H9 (cell line): ENCODE measurements around the gene RC3H1. TPM values are rescaled to one million over a fixed set of nuclear protein-coding genes. Genes with fewer than 3 reads are reported as not detected.
"Not testable (repeated sequence)": the region's sequence is repeated elsewhere in the genome, so short reads cannot be mapped to it uniquely, and the experiment has no call there.

Experiments
- DNase-seq: peaks from one replicate; pipeline ENCODE4 v3.0.0-alpha.2; 2017
- H2AFZ ChIP-seq: one replicate; pipeline ENCODE4 v1.6.1; 2013; ENCODE audit warnings: mild to moderate bottlenecking, low read length, control low read depth, moderate library complexity
- H2AK5ac ChIP-seq: 2 replicates; pipeline ENCODE4 v1.6.1; 2013; ENCODE audit warnings: low read length, control low read depth, mixed read lengths; ENCODE audit not compliant: insufficient read length
- H2BK120ac ChIP-seq: one replicate; pipeline ENCODE4 v1.6.1; 2013; ENCODE audit warnings: low read depth, mild to moderate bottlenecking, low read length, control low read depth, inconsistent platforms; ENCODE audit not compliant: poor library complexity, severe bottlenecking
- H2BK12ac ChIP-seq: 2 replicates; pipeline ENCODE4 v1.6.1; 2013; ENCODE audit warnings: low read length, control low read depth, mixed read lengths, low read depth; ENCODE audit not compliant: insufficient read length
- H2BK15ac ChIP-seq: 2 replicates; pipeline ENCODE4 v1.6.1; 2013; ENCODE audit warnings: low read depth, low read length, control low read depth
- H2BK20ac ChIP-seq: one replicate; pipeline ENCODE4 v1.6.1; 2013; ENCODE audit warnings: low read depth, mild to moderate bottlenecking, low read length, control low read depth, inconsistent platforms; ENCODE audit not compliant: poor library complexity, severe bottlenecking
- H2BK5ac ChIP-seq: 2 replicates; pipeline ENCODE4 v1.6.1; 2013; ENCODE audit warnings: low read length, control low read depth, mixed read lengths; ENCODE audit not compliant: insufficient read length
- H3K14ac ChIP-seq: 2 replicates; pipeline ENCODE4 v1.6.1; 2013; ENCODE audit warnings: low read length, control low read depth; ENCODE audit not compliant: insufficient read depth
- H3K18ac ChIP-seq: 2 replicates; pipeline ENCODE4 v1.6.1; 2013; ENCODE audit warnings: low read depth, mild to moderate bottlenecking, mixed read lengths, low read length, control low read depth; ENCODE audit not compliant: insufficient read length
- H3K23ac ChIP-seq: 2 replicates; pipeline ENCODE4 v1.6.1; 2013; ENCODE audit warnings: low read length, control low read depth, mixed read lengths, low read depth; ENCODE audit not compliant: insufficient read length
- H3K23me2 ChIP-seq: 2 replicates; pipeline ENCODE4 v1.6.1; 2013; ENCODE audit warnings: low read depth, mild to moderate bottlenecking, mixed read lengths, low read length, control low read depth; ENCODE audit not compliant: insufficient read length, poor library complexity, severe bottlenecking
- H3K27ac ChIP-seq: 2 replicates; pipeline ENCODE4 v1.5.1; 2013; ENCODE audit warnings: low read length, control low read depth, mixed read lengths, low read depth; ENCODE audit not compliant: insufficient read length
- H3K27me3 ChIP-seq: 2 replicates; pipeline ENCODE4 v1.6.1; 2013; ENCODE audit warnings: low read length, control low read depth, inconsistent platforms; ENCODE audit not compliant: insufficient read depth
- H3K4ac ChIP-seq: 2 replicates; pipeline ENCODE4 v1.6.1; 2013; ENCODE audit warnings: low read depth, mild to moderate bottlenecking, control low read depth, inconsistent platforms, low read length, moderate library complexity
- H3K4me1 ChIP-seq: 2 replicates; pipeline ENCODE4 v1.6.1; 2013; ENCODE audit warnings: low read length, control low read depth, inconsistent platforms; ENCODE audit not compliant: insufficient read depth
- H3K4me2 ChIP-seq: 2 replicates; pipeline ENCODE4 v1.6.1; 2013; ENCODE audit warnings: low read length, control low read depth, mixed read lengths; ENCODE audit not compliant: insufficient read length, insufficient read depth
- H3K56ac ChIP-seq: 2 replicates; pipeline ENCODE4 v1.6.1; 2013; ENCODE audit warnings: low read depth, mild to moderate bottlenecking, mixed read lengths, low read length, control low read depth; ENCODE audit not compliant: insufficient read length
- H3K79me1 ChIP-seq: 2 replicates; pipeline ENCODE4 v1.6.1; 2013; ENCODE audit warnings: low read depth, mild to moderate bottlenecking, moderate library complexity, low read length, control low read depth, inconsistent platforms; ENCODE audit not compliant: insufficient read depth, poor library complexity, severe bottlenecking
- H3K79me2 ChIP-seq: 2 replicates; pipeline ENCODE4 v1.6.1; 2013; ENCODE audit warnings: low read length, control low read depth, inconsistent platforms; ENCODE audit not compliant: insufficient read depth
- H3K9ac ChIP-seq: 2 replicates; pipeline ENCODE4 v1.6.1; 2013; ENCODE audit warnings: low read length, control low read depth, mixed read lengths; ENCODE audit not compliant: insufficient read length; ENCODE audit errors: extremely low read depth
- H3K9me3 ChIP-seq: one replicate; pipeline ENCODE4 v1.6.1; 2013; ENCODE audit warnings: low read depth, low read length, inconsistent platforms; ENCODE audit not compliant: control insufficient read depth
- H3T11ph ChIP-seq: one replicate; pipeline ENCODE4 v1.6.1; 2013; ENCODE audit warnings: mild to moderate bottlenecking, low read length, control low read depth, inconsistent platforms
- H4K20me1 ChIP-seq: one replicate; pipeline ENCODE4 v1.6.1; 2013; ENCODE audit not compliant: control insufficient read depth, insufficient read length, insufficient read depth
- H4K5ac ChIP-seq: 2 replicates; pipeline ENCODE4 v1.6.1; 2013; ENCODE audit warnings: low read depth, mild to moderate bottlenecking, mixed read lengths, low read length, control low read depth; ENCODE audit not compliant: insufficient read length
- H4K8ac ChIP-seq: replicated peaks from 2 replicates; pipeline ENCODE4 v1.6.1; 2013; ENCODE audit warnings: low read length, control low read depth, mixed read lengths, low read depth; ENCODE audit not compliant: insufficient read length
- H4K91ac ChIP-seq: 2 replicates; pipeline ENCODE4 v1.6.1; 2013; ENCODE audit warnings: low read depth, mild to moderate bottlenecking, moderate library complexity, mixed read lengths, low read length, control low read depth; ENCODE audit not compliant: insufficient read length
- H3K27ac Mint-ChIP-seq, 3 experiments: 2 replicates in 2 of 3; 3 replicates in 1 of 3; pipeline ENCODE4 v1.8.0; 2020 to 2021; ENCODE audit warnings: mixed read lengths in 3 of 3, mild to moderate bottlenecking in 1 of 3, moderate library complexity in 1 of 3
- H3K27me3 Mint-ChIP-seq: 2 replicates; pipeline ENCODE4 v1.8.0; 2021; ENCODE audit warnings: low read depth, mild to moderate bottlenecking, moderate library complexity, mixed read lengths
- H3K36me3 Mint-ChIP-seq, 3 experiments: 2 replicates in 2 of 3; 3 replicates in 1 of 3; pipeline ENCODE4 v1.8.0; 2020 to 2021; ENCODE audit warnings: low read depth in 3 of 3, mixed read lengths in 3 of 3; ENCODE audit not compliant: insufficient read depth in 1 of 3
- H3K4me1 Mint-ChIP-seq, 2 experiments: 2 replicates each; pipeline ENCODE4 v1.8.0; 2020; ENCODE audit warnings: mixed read lengths in 2 of 2
- H3K4me3 Mint-ChIP-seq, 2 experiments: 2 replicates in 1 of 2; 3 replicates in 1 of 2; pipeline ENCODE4 v1.8.0; 2020 to 2021; ENCODE audit warnings: mild to moderate bottlenecking in 2 of 2, mixed read lengths in 2 of 2, moderate library complexity in 1 of 2
- H3K9me3 Mint-ChIP-seq, 2 experiments: 2 replicates in 1 of 2; 3 replicates in 1 of 2; pipeline ENCODE4 v1.8.0; 2020; ENCODE audit warnings: mild to moderate bottlenecking in 2 of 2, mixed read lengths in 2 of 2, moderate library complexity in 1 of 2
- WGBS: extraction: QIAGEN DNeasy Blood & Tissue Kit; methylation state at CpG from one replicate; pipeline ENCODE4 v1.1.7; 2013; ENCODE audit warnings: missing lambda C conversion rate, low lambda C conversion rate, mixed read lengths; ENCODE audit not compliant: insufficient read length; ENCODE audit errors: extremely low coverage; 5-methylcytosine and 5-hydroxymethylcytosine counted together
- total RNA-seq: library from RNA; stranded (reverse); gene quantifications from 2 replicates; pipeline ENCODE4 v1.2.1, GENCODE V29; 2021

Gene RC3H1
- total RNA-seq, 1 experiment from 2014 or later: 36.1 TPM

GRCh38 chr1:174055797-174056196 is 33.6 kb upstream of the RC3H1 start:
- not testable (repeated sequence) for H3K27me3 ChIP-seq, H3K18ac ChIP-seq, H3K4me3 Mint-ChIP-seq

More at GRCh38 chr1:174055797-174056196, 33.6 kb upstream of the RC3H1 start:
- not testable (repeated sequence) for H3T11ph ChIP-seq, H3K9me3 ChIP-seq, H3K27ac ChIP-seq, H4K5ac ChIP-seq, H2BK20ac ChIP-seq, H3K14ac ChIP-seq, H2BK15ac ChIP-seq, H4K8ac ChIP-seq, H3K4me2 ChIP-seq, H2AK5ac ChIP-seq, H3K27ac Mint-ChIP-seq, H3K79me1 ChIP-seq, H3K23me2 ChIP-seq, H3K4ac ChIP-seq, H2BK120ac ChIP-seq, H3K4me1 Mint-ChIP-seq, H3K9me3 Mint-ChIP-seq, H4K20me1 ChIP-seq, H2BK12ac ChIP-seq, DNase-seq, H3K4me1 ChIP-seq, H3K79me2 ChIP-seq, H2AFZ ChIP-seq, H2BK5ac ChIP-seq, H3K36me3 Mint-ChIP-seq, H3K56ac ChIP-seq, H3K27me3 Mint-ChIP-seq, H4K91ac ChIP-seq, H3K9ac ChIP-seq, H3K23ac ChIP-seq
- no CpG with 5 or more reads among the region's 5 CpGs for WGBS
